ENCODE results near the gene EXOC4. TPM values are rescaled to one million over a fixed set of nuclear protein-coding genes. Genes with fewer than 3 reads are reported as not detected.

EXOC4 gene
- total RNA-seq, 1 donor from 2014 or later = 145 TPM

DNA sequence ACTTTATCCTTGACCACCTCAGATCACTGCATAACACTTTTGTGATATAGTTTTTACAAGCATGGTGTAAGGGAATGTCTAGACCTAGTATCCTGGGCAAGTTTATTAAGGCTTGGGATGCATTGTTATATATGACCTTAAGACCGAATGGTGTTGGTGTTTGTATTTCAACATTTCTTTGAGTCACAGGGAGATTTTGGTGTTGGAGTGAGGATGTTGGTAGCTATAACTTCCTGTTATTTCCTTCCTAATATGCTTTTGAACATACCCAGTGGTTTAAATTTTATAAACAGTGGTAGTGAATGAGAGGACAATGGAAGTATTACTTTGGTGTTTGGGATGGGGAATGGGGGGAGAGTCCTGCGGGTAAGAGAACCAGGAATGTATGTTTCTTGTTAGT lies 2.6 kb downstream of the EXOC4 start:
- TF ChIP-seq, protein P1, sequence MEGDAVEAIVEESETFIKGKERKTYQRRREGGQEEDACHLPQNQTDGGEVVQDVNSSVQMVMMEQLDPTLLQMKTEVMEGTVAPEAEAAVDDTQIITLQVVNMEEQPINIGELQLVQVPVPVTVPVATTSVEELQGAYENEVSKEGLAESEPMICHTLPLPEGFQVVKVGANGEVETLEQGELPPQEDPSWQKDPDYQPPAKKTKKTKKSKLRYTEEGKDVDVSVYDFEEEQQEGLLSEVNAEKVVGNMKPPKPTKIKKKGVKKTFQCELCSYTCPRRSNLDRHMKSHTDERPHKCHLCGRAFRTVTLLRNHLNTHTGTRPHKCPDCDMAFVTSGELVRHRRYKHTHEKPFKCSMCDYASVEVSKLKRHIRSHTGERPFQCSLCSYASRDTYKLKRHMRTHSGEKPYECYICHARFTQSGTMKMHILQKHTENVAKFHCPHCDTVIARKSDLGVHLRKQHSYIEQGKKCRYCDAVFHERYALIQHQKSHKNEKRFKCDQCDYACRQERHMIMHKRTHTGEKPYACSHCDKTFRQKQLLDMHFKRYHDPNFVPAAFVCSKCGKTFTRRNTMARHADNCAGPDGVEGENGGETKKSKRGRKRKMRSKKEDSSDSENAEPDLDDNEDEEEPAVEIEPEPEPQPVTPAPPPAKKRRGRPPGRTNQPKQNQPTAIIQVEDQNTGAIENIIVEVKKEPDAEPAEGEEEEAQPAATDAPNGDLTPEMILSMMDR (IDR thresholded peaks at IDR 0.05; ENCODE audit: unreplicated experiment) = no peak
- Mint-ChIP-seq H3K4me3 (ENCODE audit: low read depth) (no peak overlapping the region), H3K27ac (no peak overlapping the region), H3K9me3 (ENCODE audit: low read depth) (no peaks in the 10 kb centered on the region), H3K36me3 (ENCODE audit: insufficient read depth) (peaks cover 7% of the 10 kb centered on the region), H3K27me3 (no peaks in the 10 kb centered on the region), H3K4me1 (ENCODE audit: low read depth) (peaks cover 17% of the 10 kb centered on the region)
- no peak for DNase-seq (ENCODE audit: low spot score, unreplicated experiment)

DNA sequence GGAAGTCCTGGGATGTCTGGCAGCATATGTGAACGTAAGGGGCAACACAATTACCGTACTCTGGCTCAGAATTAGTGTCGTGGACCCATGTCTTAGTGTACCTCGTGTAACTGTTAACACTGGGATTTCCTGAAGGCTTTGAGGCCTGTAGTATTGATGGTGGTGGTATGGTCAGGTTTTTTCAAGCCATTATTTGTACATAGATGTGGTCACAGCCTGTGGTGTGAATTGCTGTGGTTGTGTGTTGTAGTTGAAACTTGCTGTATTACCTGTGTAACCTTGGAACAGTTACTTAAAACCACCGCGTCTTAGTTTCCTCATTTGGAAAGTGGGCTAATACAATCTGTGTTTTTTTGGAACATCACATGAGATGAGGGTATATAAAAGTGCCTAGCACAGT lies 5.3 kb downstream of the EXOC4 start:
- no peak overlapping the region for H3K4me3 Mint-ChIP-seq (ENCODE audit: low read depth)
- no peak overlapping the region for H3K27ac Mint-ChIP-seq
- no peaks in the 10 kb centered on the region for H3K27me3 Mint-ChIP-seq
- TF ChIP-seq, protein P1 (IDR thresholded peaks at IDR 0.05; ENCODE audit: unreplicated experiment) = no peak
- peaks cover 21% of the 10 kb centered on the region for H3K4me1 Mint-ChIP-seq (ENCODE audit: low read depth)
- no peak for DNase-seq (ENCODE audit: low spot score, unreplicated experiment)
- H3K9me3 Mint-ChIP-seq (ENCODE audit: low read depth) = no peaks in the 10 kb centered on the region
- H3K36me3 Mint-ChIP-seq (ENCODE audit: insufficient read depth) = peaks cover 7% of the 10 kb centered on the region

DNA sequence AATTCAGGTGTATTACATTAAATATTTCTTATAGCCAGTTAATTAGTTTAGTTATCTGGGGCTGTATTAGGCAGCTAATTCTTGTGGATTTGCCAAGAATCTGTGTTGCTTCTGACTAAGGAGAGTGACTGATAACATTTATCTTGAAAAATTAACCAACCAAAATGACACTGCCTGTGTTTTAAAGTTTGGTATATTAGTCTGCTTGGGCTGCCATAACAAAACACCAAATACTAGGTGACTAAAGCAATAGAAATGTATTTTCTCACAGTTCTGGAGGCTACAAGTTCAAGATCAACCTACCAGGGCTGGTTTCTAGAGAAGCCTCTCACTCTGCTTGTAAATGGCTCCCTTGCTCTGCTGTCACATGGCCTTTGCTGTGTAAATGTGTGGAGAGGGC lies 12.9 kb downstream of the EXOC4 start:
- H3K36me3 Mint-ChIP-seq (ENCODE audit: insufficient read depth) = peaks cover 3% of the 10 kb centered on the region
- DNase-seq (ENCODE audit: low spot score, unreplicated experiment) = no peak
- peaks cover 13% of the 10 kb centered on the region for H3K4me1 Mint-ChIP-seq (ENCODE audit: low read depth)
- H3K27ac Mint-ChIP-seq = no peak overlapping the region
- H3K27me3 Mint-ChIP-seq = no peaks in the 10 kb centered on the region
- H3K4me3 Mint-ChIP-seq (ENCODE audit: low read depth) = no peak overlapping the region
- TF ChIP-seq, protein P1 (IDR thresholded peaks at IDR 0.05; ENCODE audit: unreplicated experiment) = no peak
- H3K9me3 Mint-ChIP-seq (ENCODE audit: low read depth) = peaks cover 5% of the 10 kb centered on the region

DNA sequence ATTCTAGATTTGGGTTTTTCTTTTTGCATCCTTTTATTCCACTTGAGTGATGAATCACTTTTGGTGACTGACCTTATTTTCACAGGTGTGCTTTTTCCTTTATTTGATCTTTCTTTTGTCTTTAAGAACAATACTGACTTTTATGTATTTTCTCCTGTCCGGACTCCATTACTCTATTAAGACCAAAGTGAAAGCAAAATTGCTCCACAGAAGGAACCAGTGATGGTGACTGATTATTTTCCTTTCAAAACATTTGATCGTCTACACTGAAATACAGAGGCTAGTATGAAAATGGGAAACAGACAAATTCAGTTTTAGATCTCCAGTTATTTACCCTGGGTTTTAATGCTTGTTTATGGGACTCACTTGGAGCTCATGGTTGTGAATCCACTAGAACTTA lies 15.5 kb downstream of the EXOC4 start:
- no peak overlapping the region for H3K27ac Mint-ChIP-seq
- peaks cover 3% of the 10 kb centered on the region for H3K36me3 Mint-ChIP-seq (ENCODE audit: insufficient read depth)
- TF ChIP-seq, protein P1 (IDR thresholded peaks at IDR 0.05; ENCODE audit: unreplicated experiment) = no peak
- no peak overlapping the region for H3K4me3 Mint-ChIP-seq (ENCODE audit: low read depth)
- no peak for DNase-seq (ENCODE audit: low spot score, unreplicated experiment)
- peaks cover 14% of the 10 kb centered on the region for H3K4me1 Mint-ChIP-seq (ENCODE audit: low read depth)
- no peaks in the 10 kb centered on the region for H3K27me3 Mint-ChIP-seq
- peaks cover 5% of the 10 kb centered on the region for H3K9me3 Mint-ChIP-seq (ENCODE audit: low read depth)

DNA sequence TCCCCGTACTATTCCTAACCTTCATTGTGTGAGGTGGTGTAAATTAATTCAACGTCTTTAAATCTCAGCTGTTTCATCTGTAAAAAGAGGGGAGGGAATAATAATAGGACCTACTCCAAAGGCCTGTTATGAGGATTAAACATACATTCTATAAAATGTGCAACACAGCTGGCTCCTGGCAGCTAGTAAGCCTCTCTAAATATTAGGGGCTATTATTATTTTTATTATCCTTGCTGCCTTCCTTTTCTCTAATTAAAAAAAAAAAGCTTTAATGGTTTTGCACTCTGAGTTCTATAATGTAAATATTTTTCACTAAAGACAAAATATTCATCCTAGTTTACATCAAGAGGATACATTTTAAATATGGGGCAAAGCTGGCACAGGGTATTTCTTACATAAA lies 19.5 kb downstream of the EXOC4 start:
- Mint-ChIP-seq H3K9me3 (ENCODE audit: low read depth) (peaks cover 3% of the 10 kb centered on the region), H3K4me3 (ENCODE audit: low read depth) (no peak overlapping the region), H3K36me3 (ENCODE audit: insufficient read depth) (peaks cover 13% of the 10 kb centered on the region), H3K27ac (no peak overlapping the region), H3K4me1 (ENCODE audit: low read depth) (peaks cover 22% of the 10 kb centered on the region), H3K27me3 (no peaks in the 10 kb centered on the region)
- DNase-seq (ENCODE audit: low spot score, unreplicated experiment) = no peak
- TF ChIP-seq, protein P1 (IDR thresholded peaks at IDR 0.05; ENCODE audit: unreplicated experiment) = no peak

Measured in progenitor cell of endocrine pancreas (in vitro differentiated cells).